Stomach (tissue), 9 donors: ENCODE measurements around the gene SAP30L. TPM values are rescaled to one million over a fixed set of nuclear protein-coding genes. Genes with fewer than 3 reads are reported as not detected.

Experiments
- DNase-seq, 2 donors: peaks; one replicate each; pipeline versions ENCODE4 v3.0.0 to v3.0.0-alpha.2; 2013 to 2019
- H3K27ac ChIP-seq, 5 donors: fragments of 200-600 bp in 4 of 5; sonication (generic) in 4 of 5; one replicate each; pipeline ENCODE4 v1.5.1; 2013 to 2019; ENCODE audit warnings: mild to moderate bottlenecking in 1 of 5, moderate library complexity in 1 of 5
- H3K27me3 ChIP-seq, 3 donors: fragments of 200-600 bp; sonication (generic); one replicate each; pipeline ENCODE4 v1.5.1; 2017 to 2019; ENCODE audit warnings: mixed run types in 1 of 3
- H3K36me3 ChIP-seq, 4 donors: fragments of 200-600 bp; sonication (generic); 1 replicate in 3 of 4; 2 replicates in 1 of 4; pipeline ENCODE4 v1.5.1; 2016 to 2019
- H3K4me1 ChIP-seq, 4 donors: fragments of 200-600 bp; sonication (generic); one replicate each; pipeline ENCODE4 v1.5.1; 2016 to 2019
- H3K4me3 ChIP-seq, 4 donors: fragments of 200-600 bp; sonication (generic) in 3 of 4; one replicate each; pipeline ENCODE4 v1.5.1; 2016 to 2019; ENCODE audit warnings: mild to moderate bottlenecking in 1 of 4
- H3K9me3 ChIP-seq, 4 donors: fragments of 200-600 bp; sonication (generic); one replicate each; pipeline ENCODE4 v1.5.1; 2016 to 2019
- CTCF ChIP-seq, 7 experiments: fragments of 450-650 bp in 4 of 7; fragments of 200-600 bp in 3 of 7; sonication (generic) in 3 of 7; IDR thresholded peaks; one replicate each; pipeline ENCODE4 v1.5.1; 2016 to 2019; ENCODE audit warnings: antibody characterized with exemption in 7 of 7, control low read depth in 2 of 7, mild to moderate bottlenecking in 1 of 7
- EP300 ChIP-seq: sonication (generic); formaldehyde crosslinking; IDR thresholded peaks from one replicate; pipeline ENCODE4 v1.6.1; 2017; ENCODE audit warnings: antibody characterized with exemption
- POLR2A ChIP-seq, 4 donors: fragments of 450-650 bp; IDR thresholded peaks; one replicate each; pipeline ENCODE4 v1.6.1; 2016; ENCODE audit warnings: antibody characterized with exemption in 4 of 4, control low read depth in 2 of 4, mild to moderate bottlenecking in 1 of 4, moderate library complexity in 1 of 4
- POLR2AphosphoS5 ChIP-seq, 3 donors: sonication (generic); formaldehyde crosslinking; IDR thresholded peaks; one replicate each; pipeline ENCODE4 v1.6.1; 2016; ENCODE audit warnings: antibody characterized with exemption in 3 of 3
- WGBS, 5 donors: extraction: QIAGEN DNeasy Blood & Tissue Kit in 3 of 5; methylation state at CpG; one replicate each; pipeline versions ENCODE4 v1.1.5 to v1.1.7; 2013 to 2018; 5-methylcytosine and 5-hydroxymethylcytosine counted together
- intact Hi-C: fragments of 100-400 bp; cut with DNase I; formaldehyde crosslinking; loops from one replicate; pipeline ENCODE4 v1.15.1; 2023; ENCODE audit warnings: low total_unique reads
- polyA plus RNA-seq, 3 donors: library from polyadenylated mRNA; stranded (reverse); fragments of 200-250 nt; gene quantifications; one replicate each; pipeline ENCODE4 v1.2.3, GENCODE V29; 2013
- total RNA-seq, 5 donors: library from RNA; depleted of rRNA; stranded (reverse); fragments of >200 nt; gene quantifications; one replicate each; pipeline versions ENCODE4 v1.1.0 to v1.2.3, GENCODE V29; 2014 to 2016
- donor health status: healthy with polysubstance abuse.
- donor health status: Bipolar disorder and iron deficiency.
- donor health status: healthy.

The SAP30L gene
- total and polyA plus RNA-seq, 8 donors = 13.9 to 51.0 (median 21.4) TPM

- Histone ChIP-seq H3K27ac (no peak overlapping the region), H3K27me3 (no peaks in the 10 kb centered on the region), H3K4me1 (no peaks in the 10 kb centered on the region), H3K9me3 (no peaks in the 10 kb centered on the region), H3K36me3 (peaks cover 0 to 7% (median under 1%) of the 10 kb centered on the region in 4 donors), H3K4me3 (no peak overlapping the region)
- intact Hi-C loops = no loop called here
- WGBS, 5 donors = 91 to 100% (median 92%) methylated on average over 1 of the region's 1 CpG
- TF ChIP-seq POLR2A (IDR thresholded peaks at IDR 0.05) (no peak), POLR2AphosphoS5 (IDR thresholded peaks at IDR 0.05) (no peak), CTCF (IDR thresholded peaks at IDR 0.05) (no peak), EP300 (no peak)
- no peak for DNase-seq
Observed at GRCh38 chr5:154429341-154429740, 16.5 kb upstream of the SAP30L start.

GRCh38 chr5:154430466-154430865 is 15.3 kb upstream of the SAP30L start:
- TF ChIP-seq EP300 = no peak
- TF ChIP-seq POLR2A (IDR thresholded peaks at IDR 0.05) = no peak
- TF ChIP-seq CTCF (IDR thresholded peaks at IDR 0.05) = no peak
- TF ChIP-seq POLR2AphosphoS5 (IDR thresholded peaks at IDR 0.05) = no peak
- 73 to 90% (median 84%) methylated on average over 4 of the region's 4 CpGs for WGBS, 5 donors
- H3K4me1 ChIP-seq = no peaks in the 10 kb centered on the region
- no peaks in the 10 kb centered on the region for H3K27me3 ChIP-seq
- no peak overlapping the region for H3K4me3 ChIP-seq
- peaks cover 0 to 18% (median 11%) of the 10 kb centered on the region in 4 donors for H3K36me3 ChIP-seq
- intact Hi-C loops = no loop called here
- no peaks in the 10 kb centered on the region for H3K9me3 ChIP-seq
- H3K27ac ChIP-seq = no peak overlapping the region
- no peak for DNase-seq

DNA sequence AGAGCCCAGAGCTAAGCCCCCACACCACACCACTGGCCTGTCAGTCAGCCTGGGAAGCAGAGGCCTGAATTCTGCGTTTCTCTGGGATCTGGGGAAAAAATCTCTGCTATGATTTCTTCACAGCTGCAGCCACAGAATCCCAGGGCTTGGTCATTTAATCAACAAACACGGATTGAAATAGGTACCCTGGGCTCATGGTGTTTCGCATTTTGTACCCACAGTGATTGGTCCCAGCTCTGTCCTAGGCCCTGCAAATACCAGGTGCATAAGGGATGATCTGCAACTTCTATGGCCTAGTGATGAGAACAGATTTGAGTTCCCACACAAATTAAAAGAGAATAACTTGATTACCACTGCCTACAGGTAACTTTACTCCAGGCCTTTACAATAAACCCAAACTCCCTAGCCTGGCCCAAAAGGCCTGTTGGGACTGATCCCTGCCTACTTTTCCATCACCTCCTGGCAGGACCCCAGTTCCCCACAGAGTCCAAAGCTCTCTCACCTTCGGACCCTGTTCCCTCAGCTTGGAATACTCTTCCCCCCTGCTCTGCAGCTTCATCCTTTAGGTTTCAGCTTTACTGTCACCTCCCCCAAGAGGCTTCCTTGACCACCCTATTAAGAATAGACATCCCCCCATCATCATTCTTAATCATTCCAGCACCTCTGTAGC is 14.7 kb upstream of the SAP30L start:
- Histone ChIP-seq H3K9me3 (no peaks in the 10 kb centered on the region), H3K4me3 (no peak overlapping the region), H3K27me3 (no peaks in the 10 kb centered on the region), H3K36me3 (peaks cover 0 to 22% (median 17%) of the 10 kb centered on the region in 4 donors), H3K27ac (no peak overlapping the region), H3K4me1 (no peaks in the 10 kb centered on the region)
- 78 to 91% (median 89%) methylated on average over 4 of the region's 4 CpGs for WGBS, 5 donors
- no peak for DNase-seq
- TF ChIP-seq POLR2AphosphoS5 (IDR thresholded peaks at IDR 0.05) (no peak), CTCF (IDR thresholded peaks at IDR 0.05) (no peak), POLR2A (IDR thresholded peaks at IDR 0.05) (no peak), EP300 (no peak)
- intact Hi-C loops = no loop called here

DNA sequence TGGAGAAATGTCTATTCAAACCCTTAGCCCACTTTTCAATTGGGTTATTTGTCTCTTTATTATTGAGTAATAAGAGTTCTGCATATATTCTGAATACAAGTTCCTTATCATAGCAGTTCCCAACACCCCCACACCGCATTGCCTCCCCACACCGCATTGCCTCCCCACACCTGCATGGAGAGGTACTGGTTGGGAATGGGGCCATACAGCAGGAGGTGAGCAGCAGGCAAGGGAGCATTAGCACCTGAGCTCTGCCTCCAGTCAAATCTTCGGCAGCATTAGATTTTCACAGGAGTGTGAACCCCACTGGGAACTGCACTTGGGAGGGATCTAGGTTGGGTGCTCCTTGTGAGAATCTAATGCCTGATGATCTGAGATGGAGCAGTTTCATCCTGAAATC is 10.6 kb upstream of the SAP30L start:
- Histone ChIP-seq H3K4me1 (no peaks in the 10 kb centered on the region), H3K27me3 (no peaks in the 10 kb centered on the region), H3K9me3 (no peaks in the 10 kb centered on the region), H3K4me3 (no peak overlapping the region), H3K36me3 (peaks cover 11 to 58% (median 55%) of the 10 kb centered on the region in 4 donors), H3K27ac (no peak overlapping the region)
- TF ChIP-seq POLR2A (IDR thresholded peaks at IDR 0.05) (no peak), POLR2AphosphoS5 (IDR thresholded peaks at IDR 0.05) (no peak), CTCF (IDR thresholded peaks at IDR 0.05) (no peak), EP300 (no peak)
- WGBS, 5 donors = 94 to 99% (median 97%) methylated on average over 3 of the region's 3 CpGs
- intact Hi-C loops = no loop called here
- DNase-seq = no peak
